Breast epithelium (tissue), 3 donors: ENCODE results near the gene RNMT.

Source experiments
- CTCF ChIP-seq, 3 donors: fragments of 450-650 bp; IDR thresholded peaks; one replicate each; pipeline ENCODE4 v1.5.1; 2016 to 2017; ENCODE audit warnings: antibody characterized with exemption in 3 of 3, mild to moderate bottlenecking in 3 of 3, moderate library complexity in 3 of 3
- POLR2A ChIP-seq: fragments of 450-650 bp; IDR thresholded peaks from one replicate; pipeline ENCODE4 v1.6.1; 2016; ENCODE audit warnings: antibody characterized with exemption, mild to moderate bottlenecking, moderate library complexity
- POLR2AphosphoS5 ChIP-seq, 3 donors: sonication (generic); formaldehyde crosslinking; IDR thresholded peaks; one replicate each; pipeline ENCODE4 v1.6.1; 2017; ENCODE audit warnings: antibody characterized with exemption in 3 of 3

- TF ChIP-seq CTCF (IDR thresholded peaks at IDR 0.05), result no peak
- TF ChIP-seq POLR2A, result no peak
- TF ChIP-seq POLR2AphosphoS5 (IDR thresholded peaks at IDR 0.05), result no peak
These were observed 44.8 kb upstream of the RNMT start for GRCh38 chr18:13681701-13682100.
